SK-N-SH treated with all-trans-retinoic acid at 6 μM for 48 hours (cell line): ENCODE measurements around the gene NAALADL2.

Experiments used
- ATAC-seq: fragments of 200-7000 bp; cut with Tn5 transposase; 3 replicates; pipeline ENCODE4 v1.9.1; 2020; ENCODE audit warnings: mild to moderate bottlenecking, moderate library complexity
- ARNTL ChIP-seq: fragments of 450-650 bp; formaldehyde crosslinking; IDR thresholded peaks from 2 replicates; pipeline ENCODE4 v1.5.0; 2020; ENCODE audit warnings: low read depth, mild to moderate bottlenecking, moderate library complexity, borderline replicate concordance
- BACH2 ChIP-seq: fragments of 250-450 bp; sonication (Bioruptor Pico); IDR thresholded peaks from 2 replicates; pipeline ENCODE4 v1.9.0; 2021; ENCODE audit warnings: mild to moderate bottlenecking, borderline replicate concordance
- CSDC2 ChIP-seq: fragments of 250-450 bp; sonication (Bioruptor Pico); IDR thresholded peaks from 2 replicates; pipeline ENCODE4 v1.5.0; 2020; ENCODE audit warnings: mild to moderate bottlenecking, moderate library complexity
- ESRRG ChIP-seq: fragments of 250-450 bp; sonication (Bioruptor Pico); IDR thresholded peaks from 2 replicates; pipeline ENCODE4 v1.6.1; 2021; ENCODE audit warnings: mild to moderate bottlenecking
- GLIS3 ChIP-seq: fragments of 250-450 bp; sonication (Bioruptor Pico); IDR thresholded peaks from 2 replicates; pipeline ENCODE4 v1.5.0; 2020; ENCODE audit warnings: mild to moderate bottlenecking, moderate library complexity
- ISL1 ChIP-seq: fragments of 250-450 bp; sonication (Bioruptor Pico); IDR thresholded peaks from 2 replicates; pipeline ENCODE4 v2.1.2; 2022; ENCODE audit warnings: mild to moderate bottlenecking, moderate library complexity
- OSR1 ChIP-seq: fragments of 250-450 bp; sonication (Bioruptor Pico); IDR thresholded peaks from 2 replicates; pipeline ENCODE4 v1.8.0; 2022; ENCODE audit warnings: moderate library complexity, mild to moderate bottlenecking, inconsistent platforms
- PATZ1 ChIP-seq: fragments of 250-450 bp; sonication (Bioruptor Pico); IDR thresholded peaks from 2 replicates; pipeline ENCODE4 v1.8.0; 2020; ENCODE audit warnings: mild to moderate bottlenecking, moderate library complexity, borderline replicate concordance
- PPARA ChIP-seq: fragments of 250-450 bp; sonication (Bioruptor Pico); IDR thresholded peaks from 2 replicates; pipeline ENCODE4 v1.5.0; 2020; ENCODE audit warnings: mild to moderate bottlenecking, borderline replicate concordance
- TCF4 ChIP-seq: fragments of 250-450 bp; sonication (Bioruptor Pico); IDR thresholded peaks from 2 replicates; pipeline ENCODE4 v1.8.0; 2021; ENCODE audit warnings: mild to moderate bottlenecking, moderate library complexity, borderline replicate concordance
- TOX ChIP-seq: fragments of 250-450 bp; sonication (Bioruptor Pico); IDR thresholded peaks from 2 replicates; pipeline ENCODE4 v1.8.0; 2021; ENCODE audit warnings: mild to moderate bottlenecking, moderate library complexity, borderline replicate concordance
- ZC3H10 ChIP-seq: fragments of 250-450 bp; sonication (Bioruptor Pico); IDR thresholded peaks from 2 replicates; pipeline ENCODE4 v1.5.1; 2021; ENCODE audit warnings: mild to moderate bottlenecking, moderate library complexity
- ZFP3 ChIP-seq: fragments of 250-450 bp; sonication (Bioruptor Pico); IDR thresholded peaks from 2 replicates; pipeline ENCODE4 v1.5.0; 2020; ENCODE audit warnings: mild to moderate bottlenecking, moderate library complexity
- ZFP30 ChIP-seq: fragments of 450-650 bp; formaldehyde crosslinking; IDR thresholded peaks from 2 replicates; pipeline ENCODE4 v1.5.0; 2022; ENCODE audit warnings: mild to moderate bottlenecking, moderate library complexity
- ZNF70 ChIP-seq: fragments of 450-650 bp; formaldehyde crosslinking; IDR thresholded peaks from 2 replicates; pipeline ENCODE4 v1.5.0; 2020; ENCODE audit warnings: mild to moderate bottlenecking, moderate library complexity
- TF ChIP-seq, protein P1 (sequence below): fragments of 250-450 bp; sonication (Bioruptor Pico); IDR thresholded peaks from 2 replicates; pipeline ENCODE4 v1.8.0; 2021; ENCODE audit warnings: low read depth, mild to moderate bottlenecking, moderate library complexity, borderline replicate concordance
- TF ChIP-seq, protein P2 (sequence below): fragments of 250-450 bp; sonication (Bioruptor Pico); IDR thresholded peaks from 2 replicates; pipeline ENCODE4 v1.5.0; 2020; ENCODE audit warnings: mild to moderate bottlenecking, moderate library complexity
- TF ChIP-seq, protein P3 (sequence below): fragments of 250-450 bp; sonication (Bioruptor Pico); IDR thresholded peaks from 2 replicates; pipeline ENCODE4 v1.5.1; 2020; ENCODE audit warnings: low read depth, mild to moderate bottlenecking, moderate library complexity

NAALADL2 gene

DNA sequence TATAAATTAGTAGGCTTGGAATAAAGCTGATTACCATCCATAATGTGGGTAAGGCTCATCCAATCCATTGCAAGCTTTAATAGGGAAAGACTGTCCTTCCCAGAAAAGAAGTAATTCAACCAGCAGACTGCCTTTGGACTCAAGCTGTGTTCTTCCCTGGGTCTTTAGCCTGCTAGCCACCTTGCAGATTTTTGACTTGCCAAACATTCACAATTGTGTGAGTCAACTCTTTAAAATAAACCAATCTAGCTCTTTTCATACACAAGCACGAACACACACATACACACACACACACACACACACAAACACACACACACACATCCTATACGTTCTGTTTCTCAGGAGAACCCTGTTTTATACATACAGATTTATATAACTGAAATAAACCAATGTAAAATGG is 248.1 kb downstream of the NAALADL2 start:
- ATAC-seq, result no peak
- no peak for TF ChIP-seq CSDC2 (CRISPR knock-in tag)
- TF ChIP-seq, protein P1, sequence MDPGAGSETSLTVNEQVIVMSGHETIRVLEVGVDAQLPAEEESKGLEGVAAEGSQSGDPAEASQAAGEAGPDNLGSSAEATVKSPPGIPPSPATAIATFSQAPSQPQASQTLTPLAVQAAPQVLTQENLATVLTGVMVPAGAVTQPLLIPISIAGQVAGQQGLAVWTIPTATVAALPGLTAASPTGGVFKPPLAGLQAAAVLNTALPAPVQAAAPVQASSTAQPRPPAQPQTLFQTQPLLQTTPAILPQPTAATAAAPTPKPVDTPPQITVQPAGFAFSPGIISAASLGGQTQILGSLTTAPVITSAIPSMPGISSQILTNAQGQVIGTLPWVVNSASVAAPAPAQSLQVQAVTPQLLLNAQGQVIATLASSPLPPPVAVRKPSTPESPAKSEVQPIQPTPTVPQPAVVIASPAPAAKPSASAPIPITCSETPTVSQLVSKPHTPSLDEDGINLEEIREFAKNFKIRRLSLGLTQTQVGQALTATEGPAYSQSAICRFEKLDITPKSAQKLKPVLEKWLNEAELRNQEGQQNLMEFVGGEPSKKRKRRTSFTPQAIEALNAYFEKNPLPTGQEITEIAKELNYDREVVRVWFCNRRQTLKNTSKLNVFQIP (CRISPR knock-in tag), result no peak
- TF ChIP-seq TCF4 (CRISPR knock-in tag), result no peak
- no peak for TF ChIP-seq ARNTL (CRISPR knock-in tag)
- TF ChIP-seq PATZ1 (CRISPR knock-in tag), result no peak
- TF ChIP-seq ESRRG, result no peak

DNA sequence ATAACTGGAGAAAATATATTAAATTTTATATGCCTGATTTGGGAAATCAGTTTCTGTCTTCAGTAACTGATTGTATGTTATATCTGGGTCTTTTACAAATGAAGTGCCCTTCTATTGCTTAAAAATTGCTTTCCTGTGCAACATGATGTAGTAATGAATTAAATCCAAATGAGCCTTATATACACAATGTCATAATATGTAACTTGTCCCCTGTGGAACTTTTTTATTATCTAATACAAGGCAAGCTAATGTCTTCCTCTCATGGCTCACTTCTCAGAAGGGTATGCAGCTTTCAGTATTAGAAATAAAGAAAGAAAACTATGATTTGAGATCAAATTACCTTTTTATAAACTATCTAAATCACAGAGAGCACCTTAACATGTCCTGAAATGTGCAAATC is 248.9 kb downstream of the NAALADL2 start:
- TF ChIP-seq ZC3H10 (CRISPR knock-in tag) (no peak), CSDC2 (CRISPR knock-in tag) (no peak), TCF4 (CRISPR knock-in tag) (no peak), BACH2 (CRISPR knock-in tag) (no peak), ISL1 (CRISPR knock-in tag) (no peak), ZNF70 (CRISPR knock-in tag) (no peak), TOX (CRISPR knock-in tag) (no peak), ESRRG (no peak)
- ATAC-seq, result no peak

DNA sequence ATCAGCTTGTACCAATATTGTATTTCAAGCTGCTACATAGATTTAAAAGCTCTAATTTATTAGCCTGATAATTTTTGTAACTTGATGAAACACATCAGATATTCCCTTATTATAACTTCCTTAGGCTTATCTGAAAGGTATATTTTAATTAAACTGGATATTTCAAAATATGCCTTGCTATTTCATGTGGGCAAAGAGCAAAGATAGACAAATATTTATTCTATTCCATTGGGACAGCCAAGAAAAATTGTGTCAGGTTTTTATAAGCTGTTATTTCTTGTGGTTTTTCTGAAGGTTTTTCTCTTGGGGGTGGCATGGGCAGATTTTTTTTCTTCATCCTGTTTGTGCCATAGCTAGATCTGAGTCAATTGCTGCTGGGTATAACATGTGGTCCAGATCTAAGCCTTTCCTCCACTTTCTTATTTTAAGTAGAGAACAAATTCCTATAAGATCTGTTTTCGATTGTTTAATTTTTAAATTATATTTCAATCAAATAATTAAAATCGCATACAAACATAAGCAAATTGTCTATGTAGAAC is 249.5 kb downstream of the NAALADL2 start:
- ATAC-seq, result no peak
- no peak for TF ChIP-seq OSR1 (CRISPR knock-in tag)
- TF ChIP-seq GLIS3 (CRISPR knock-in tag), result no peak
- no peak for TF ChIP-seq PATZ1 (CRISPR knock-in tag)
- no peak for TF ChIP-seq BACH2 (CRISPR knock-in tag)
- TF ChIP-seq, all 23 proteins: peak for 0

- no peak for TF ChIP-seq ISL1 (CRISPR knock-in tag)
- TF ChIP-seq, protein P1 (CRISPR knock-in tag), result no peak
- no peak for TF ChIP-seq ZFP30 (CRISPR knock-in tag)
- no peak for TF ChIP-seq ZFP3 (CRISPR knock-in tag)
- TF ChIP-seq, protein P2, sequence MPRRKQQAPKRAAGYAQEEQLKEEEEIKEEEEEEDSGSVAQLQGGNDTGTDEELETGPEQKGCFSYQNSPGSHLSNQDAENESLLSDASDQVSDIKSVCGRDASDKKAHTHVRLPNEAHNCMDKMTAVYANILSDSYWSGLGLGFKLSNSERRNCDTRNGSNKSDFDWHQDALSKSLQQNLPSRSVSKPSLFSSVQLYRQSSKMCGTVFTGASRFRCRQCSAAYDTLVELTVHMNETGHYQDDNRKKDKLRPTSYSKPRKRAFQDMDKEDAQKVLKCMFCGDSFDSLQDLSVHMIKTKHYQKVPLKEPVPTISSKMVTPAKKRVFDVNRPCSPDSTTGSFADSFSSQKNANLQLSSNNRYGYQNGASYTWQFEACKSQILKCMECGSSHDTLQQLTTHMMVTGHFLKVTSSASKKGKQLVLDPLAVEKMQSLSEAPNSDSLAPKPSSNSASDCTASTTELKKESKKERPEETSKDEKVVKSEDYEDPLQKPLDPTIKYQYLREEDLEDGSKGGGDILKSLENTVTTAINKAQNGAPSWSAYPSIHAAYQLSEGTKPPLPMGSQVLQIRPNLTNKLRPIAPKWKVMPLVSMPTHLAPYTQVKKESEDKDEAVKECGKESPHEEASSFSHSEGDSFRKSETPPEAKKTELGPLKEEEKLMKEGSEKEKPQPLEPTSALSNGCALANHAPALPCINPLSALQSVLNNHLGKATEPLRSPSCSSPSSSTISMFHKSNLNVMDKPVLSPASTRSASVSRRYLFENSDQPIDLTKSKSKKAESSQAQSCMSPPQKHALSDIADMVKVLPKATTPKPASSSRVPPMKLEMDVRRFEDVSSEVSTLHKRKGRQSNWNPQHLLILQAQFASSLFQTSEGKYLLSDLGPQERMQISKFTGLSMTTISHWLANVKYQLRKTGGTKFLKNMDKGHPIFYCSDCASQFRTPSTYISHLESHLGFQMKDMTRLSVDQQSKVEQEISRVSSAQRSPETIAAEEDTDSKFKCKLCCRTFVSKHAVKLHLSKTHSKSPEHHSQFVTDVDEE (CRISPR knock-in tag), result no peak
- TF ChIP-seq PATZ1 (CRISPR knock-in tag), result no peak
- TF ChIP-seq OSR1 (CRISPR knock-in tag), result no peak
- TF ChIP-seq PPARA (CRISPR knock-in tag), result no peak
- TF ChIP-seq, protein P3, sequence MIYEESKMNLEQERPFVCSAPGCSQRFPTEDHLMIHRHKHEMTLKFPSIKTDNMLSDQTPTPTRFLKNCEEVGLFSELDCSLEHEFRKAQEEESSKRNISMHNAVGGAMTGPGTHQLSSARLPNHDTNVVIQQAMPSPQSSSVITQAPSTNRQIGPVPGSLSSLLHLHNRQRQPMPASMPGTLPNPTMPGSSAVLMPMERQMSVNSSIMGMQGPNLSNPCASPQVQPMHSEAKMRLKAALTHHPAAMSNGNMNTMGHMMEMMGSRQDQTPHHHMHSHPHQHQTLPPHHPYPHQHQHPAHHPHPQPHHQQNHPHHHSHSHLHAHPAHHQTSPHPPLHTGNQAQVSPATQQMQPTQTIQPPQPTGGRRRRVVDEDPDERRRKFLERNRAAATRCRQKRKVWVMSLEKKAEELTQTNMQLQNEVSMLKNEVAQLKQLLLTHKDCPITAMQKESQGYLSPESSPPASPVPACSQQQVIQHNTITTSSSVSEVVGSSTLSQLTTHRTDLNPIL (CRISPR knock-in tag), result no peak
- no peak for ATAC-seq
Observed at GRCh38 chr3:175111036-175111435, 251.9 kb downstream of the NAALADL2 start.
